Measurements from ENCODE around the gene PLB1.
A peak's percentile ranks its signal among the peaks of the same experiment; 100 is the strongest.

PLB1 gene

DNA sequence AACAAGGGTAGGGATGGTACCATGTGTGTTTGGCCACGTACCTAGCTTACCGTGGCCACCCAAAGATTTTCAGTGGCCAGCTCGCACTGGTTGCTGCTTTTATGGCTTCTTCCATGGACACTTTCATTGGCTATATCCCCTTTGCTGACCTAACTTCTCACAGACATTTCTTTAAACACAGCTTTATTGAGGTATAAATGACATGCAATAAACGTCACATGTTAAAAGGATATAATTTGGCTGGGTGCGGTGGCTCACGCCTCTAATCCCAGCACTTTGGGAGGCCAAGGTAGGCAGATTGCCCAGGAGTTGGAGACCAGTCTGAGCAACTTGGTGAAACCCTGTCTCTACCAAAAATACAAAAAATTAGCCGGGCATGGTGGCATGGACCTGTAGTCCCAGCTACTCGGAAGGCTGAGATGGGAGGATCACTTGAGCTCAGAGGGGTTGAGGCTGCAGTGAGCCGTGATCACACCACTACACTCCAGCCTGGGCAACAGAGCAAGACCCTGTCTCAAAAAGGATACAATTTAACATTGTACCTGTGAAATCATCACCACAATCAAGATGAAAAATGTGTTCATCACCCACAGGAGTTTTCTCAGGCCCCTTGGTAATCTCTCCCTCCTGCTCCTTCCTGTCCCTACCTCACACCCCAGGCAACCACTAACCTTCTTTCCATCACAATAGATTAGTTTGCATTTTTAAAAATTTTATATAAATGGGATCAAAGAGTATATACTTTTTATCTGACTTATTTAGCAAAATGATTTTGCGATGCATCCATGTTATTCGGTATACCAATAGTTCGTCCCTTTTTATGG, 127.9 kb downstream of the PLB1 start:
- no peak for DNase-seq (ENCODE audit: extremely low read depth in 1 of 2, low read depth in 1 of 2)

DNA sequence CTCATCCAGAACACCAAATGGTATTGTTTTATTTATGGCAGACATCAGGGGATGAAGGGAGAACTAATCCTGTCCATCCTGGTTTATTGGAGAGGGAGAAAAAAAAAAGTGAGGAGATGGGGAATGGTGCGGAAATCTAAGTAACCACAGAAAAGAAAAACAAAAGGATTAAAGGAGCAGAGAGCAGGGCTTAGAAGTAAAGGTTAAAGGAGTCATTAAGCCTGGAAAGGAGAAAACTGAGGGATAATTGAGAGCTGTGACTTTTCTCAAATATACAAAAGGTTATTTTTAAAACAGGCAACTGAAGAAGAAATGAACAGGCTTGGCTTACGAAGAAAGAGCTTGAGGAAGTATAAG, 128.6 kb downstream of the PLB1 start:
- no peak for DNase-seq (ENCODE audit: extremely low read depth in 1 of 2, low read depth in 1 of 2)

DNA sequence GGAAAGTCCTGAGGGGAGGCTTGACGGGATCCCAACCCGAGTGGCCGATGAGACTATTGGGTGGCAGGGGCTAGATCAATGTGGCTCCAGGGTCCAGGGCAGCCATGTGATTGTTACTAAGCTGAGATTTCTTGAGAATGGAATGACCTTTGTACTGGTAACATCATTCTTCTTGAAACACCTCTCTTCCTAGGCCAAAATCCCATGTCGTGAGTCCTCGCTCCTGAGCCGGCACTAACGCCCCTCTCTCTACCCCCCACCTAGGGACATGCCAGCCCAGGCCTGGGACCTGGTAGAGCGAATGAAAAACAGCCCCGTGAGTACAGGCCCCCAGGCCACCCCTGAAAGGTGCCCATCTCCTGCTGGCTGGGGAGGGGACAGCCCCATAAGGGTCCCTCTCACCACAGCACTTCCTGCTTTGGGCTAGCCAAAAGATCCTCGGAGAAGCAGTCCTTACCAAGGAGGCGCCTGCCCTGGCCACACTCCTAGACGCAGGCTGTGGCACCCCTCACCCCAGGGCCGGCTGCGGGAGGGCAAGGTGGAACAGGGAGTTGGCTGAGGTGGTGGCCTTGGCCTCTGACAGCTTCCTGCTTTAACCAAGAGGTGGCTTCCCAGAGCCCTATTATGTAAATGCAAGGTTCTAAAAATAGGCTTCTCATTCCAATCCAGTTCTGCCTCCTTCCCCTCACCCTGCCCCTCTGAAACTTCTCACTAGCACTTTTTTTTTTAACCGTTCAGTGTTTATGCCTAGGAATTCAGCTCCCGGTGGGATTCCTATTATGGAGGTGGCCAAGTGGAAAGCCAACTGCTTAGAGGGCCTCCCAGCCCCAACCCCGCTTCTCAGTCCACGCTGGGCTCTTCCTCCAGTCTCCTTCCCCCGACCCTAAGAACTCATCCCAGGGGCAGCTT, 129.2 kb downstream of the PLB1 start:
- DNase-seq (ENCODE audit: extremely low read depth in 1 of 2, low read depth in 1 of 2), result peak; percentile 55 to 62

DNA sequence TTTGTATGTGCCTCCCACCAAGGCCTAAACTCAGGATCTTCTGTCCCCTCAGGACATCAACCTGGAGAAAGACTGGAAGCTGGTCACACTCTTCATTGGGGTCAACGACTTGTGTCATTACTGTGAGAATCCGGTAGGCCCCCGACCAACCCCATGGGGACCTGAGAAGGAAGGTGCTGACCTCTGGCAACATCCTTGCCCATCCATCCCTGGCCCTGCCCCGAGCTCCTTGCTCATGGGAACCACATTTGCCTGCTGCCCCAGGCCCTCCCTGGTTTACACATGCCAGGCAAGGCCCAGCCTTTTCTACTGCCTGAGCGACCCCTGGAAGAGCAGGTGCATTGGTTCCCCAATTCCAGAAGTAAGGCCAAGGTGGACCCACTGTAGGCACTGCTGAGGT, 130.5 kb downstream of the PLB1 start:
- DNase-seq (ENCODE audit: extremely low read depth in 1 of 2, low read depth in 1 of 2), result no peak

DNA sequence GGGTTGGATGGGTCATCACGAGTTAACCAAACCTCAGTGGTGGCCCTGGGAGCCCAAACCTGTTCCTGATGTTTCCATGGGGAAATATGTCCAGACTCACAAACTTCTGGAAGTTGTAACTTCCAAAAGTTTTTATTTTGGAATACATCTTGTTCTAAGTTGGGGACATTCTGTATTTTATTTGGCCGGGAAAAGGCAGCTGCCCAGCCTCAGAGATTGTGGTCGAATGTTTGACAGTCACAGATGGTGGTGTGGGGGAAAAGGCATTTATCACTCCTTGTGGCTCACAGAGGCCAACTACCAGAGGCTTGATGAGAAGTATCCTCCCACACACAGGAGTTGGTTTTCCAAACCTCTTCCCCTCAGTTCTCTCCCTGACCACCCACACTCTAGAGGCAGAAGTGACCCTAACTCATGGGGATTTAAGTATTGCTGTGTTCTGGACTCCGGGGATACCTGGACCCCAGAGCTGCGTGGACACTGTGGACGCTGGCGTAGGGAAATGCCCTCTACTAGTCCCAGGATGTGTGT, 131.1 kb downstream of the PLB1 start:
- DNase-seq (ENCODE audit: extremely low read depth in 1 of 2, low read depth in 1 of 2), result no peak

DNA sequence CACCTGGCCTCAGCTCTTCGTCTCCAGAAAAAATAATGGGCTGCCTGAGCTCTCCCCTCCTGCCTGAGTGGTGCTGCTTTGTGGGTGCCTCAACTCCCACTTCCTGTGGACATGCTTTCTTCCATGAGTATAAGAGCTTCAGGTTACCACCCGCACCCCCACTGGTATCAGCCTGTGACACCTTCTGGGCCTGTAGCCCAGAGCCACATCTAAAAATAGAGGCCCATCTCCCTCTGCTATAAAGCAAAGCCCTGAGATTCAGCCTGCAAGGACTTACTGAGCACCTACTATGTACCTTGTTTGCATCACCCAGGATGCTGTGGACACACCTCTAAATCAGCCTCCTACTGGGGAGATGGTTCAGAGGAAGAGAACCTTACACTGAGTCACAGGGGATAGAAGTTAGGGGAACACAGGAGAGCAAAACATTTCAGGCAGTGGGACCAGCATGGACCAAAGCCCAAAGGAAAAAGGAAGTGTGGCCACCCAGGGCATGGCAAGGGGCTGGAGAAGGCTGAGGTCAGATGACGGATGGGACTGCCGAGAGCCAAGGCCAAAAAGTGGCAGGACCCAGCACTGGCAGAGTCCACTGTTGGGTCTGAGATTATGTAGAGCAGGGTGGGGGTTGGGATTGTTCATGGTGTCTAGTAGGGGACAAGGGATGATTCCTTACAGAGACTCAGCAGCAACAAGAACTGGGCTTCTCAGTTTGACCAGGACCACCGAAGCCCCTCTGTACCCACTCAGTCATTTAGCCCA, 132.0 kb downstream of the PLB1 start:
- DNase-seq (ENCODE audit: extremely low read depth in 1 of 2, low read depth in 1 of 2), result no peak

DNA sequence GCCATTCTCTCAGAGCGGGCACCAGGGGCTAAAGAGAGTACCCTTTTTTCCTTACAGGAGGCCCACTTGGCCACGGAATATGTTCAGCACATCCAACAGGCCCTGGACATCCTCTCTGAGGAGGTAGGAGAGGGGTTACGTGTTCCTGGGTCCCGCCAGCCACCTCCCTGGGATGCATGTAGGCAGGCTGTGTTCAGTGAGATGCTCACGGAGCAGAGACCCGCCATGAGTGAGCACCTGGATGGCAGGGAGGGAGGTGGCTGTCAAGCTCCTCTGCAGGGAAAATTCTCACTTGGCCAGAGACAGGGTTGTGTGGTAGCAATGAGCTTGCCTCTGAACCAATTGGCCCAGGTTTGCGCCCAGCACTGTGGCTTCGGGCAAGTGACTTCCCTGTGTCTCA, 132.6 kb downstream of the PLB1 start:
- DNase-seq (ENCODE audit: extremely low read depth in 1 of 2, low read depth in 1 of 2), result no peak

DNA sequence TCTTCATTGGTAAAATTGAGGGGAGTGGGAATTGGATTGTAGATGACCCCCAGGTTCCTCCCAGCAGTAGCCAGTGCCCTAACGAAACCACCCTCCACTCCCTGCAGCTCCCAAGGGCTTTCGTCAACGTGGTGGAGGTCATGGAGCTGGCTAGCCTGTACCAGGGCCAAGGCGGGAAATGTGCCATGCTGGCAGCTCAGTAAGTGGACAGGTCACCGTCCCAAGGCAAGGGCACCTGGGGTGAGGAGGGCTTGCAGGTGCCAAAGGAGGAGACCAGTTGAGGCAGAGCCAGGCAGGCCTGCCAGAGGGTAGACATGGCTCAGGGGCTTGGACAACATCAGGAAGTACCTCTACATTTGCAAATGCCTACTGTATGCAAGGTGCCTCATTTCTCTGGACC, 133.1 kb downstream of the PLB1 start:
- no peak for DNase-seq (ENCODE audit: extremely low read depth in 1 of 2, low read depth in 1 of 2)

DNA sequence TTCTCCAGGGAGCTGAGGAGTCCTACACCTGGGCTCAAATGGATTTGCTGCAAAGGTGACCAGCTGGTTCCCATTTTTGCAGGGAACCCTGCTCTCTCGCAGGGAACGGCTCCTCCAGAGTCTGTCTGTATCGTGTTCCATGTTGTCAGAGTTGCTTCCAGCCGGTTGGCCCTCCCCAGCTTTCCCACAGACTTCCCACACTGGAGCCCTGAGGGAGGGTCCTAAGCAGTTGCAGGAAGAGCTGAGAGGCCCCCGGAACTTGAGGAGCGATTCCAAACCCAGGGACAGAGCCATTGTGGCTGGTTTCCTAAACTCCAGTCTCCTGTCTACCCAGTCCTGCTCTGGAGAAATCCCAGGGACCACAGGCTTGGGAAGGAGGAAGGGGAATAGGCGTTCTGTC, 134.1 kb downstream of the PLB1 start:
- no peak for DNase-seq (ENCODE audit: extremely low read depth in 1 of 2, low read depth in 1 of 2)

DNA sequence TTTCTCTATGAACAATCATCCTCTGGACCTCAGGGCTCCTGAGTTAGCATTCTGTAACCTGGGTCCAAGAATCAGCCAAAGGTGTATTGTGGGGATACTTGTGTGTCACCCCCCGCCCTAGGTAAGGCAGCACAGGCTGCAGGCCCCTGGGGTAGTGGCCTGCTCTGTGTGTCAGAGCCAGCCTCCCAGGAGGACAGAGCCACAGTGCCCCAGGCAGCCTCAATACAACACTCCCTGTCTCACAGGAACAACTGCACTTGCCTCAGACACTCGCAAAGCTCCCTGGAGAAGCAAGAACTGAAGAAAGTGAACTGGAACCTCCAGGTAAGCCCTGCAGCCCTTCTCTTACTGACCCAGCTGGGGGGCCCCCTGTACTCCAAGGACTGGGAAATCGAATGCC, 134.5 kb downstream of the PLB1 start:
- DNase-seq (ENCODE audit: extremely low read depth in 1 of 2, low read depth in 1 of 2), result no peak

DNA sequence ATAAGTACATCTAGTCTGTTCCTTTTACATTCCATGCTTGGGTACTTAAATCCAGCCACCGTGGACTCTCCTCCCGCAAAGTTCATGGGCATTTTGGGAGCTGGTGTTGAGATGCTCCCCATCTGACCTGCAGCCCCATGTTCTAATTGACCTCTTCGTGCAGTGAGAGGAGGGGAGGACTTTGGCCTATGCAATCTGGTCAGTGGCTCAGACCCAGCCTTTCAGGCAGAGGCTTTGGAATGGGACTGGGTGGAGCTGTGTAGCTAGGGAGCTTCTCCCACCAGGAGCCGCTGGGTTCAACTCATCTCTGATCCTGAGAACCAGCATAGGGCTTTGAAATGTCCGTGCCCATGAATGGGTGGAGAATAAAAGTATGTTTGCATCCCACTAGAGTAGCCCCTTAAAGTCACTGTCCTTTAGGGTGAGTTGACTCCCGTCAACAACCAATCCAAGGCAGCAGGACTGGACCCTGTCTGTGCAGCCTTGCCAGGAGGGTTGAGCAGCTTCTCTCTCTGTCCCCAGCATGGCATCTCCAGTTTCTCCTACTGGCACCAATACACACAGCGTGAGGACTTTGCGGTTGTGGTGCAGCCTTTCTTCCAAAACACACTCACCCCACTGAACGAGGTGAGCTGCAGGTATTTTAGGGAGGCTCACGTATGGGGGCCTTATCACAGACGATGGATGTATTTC, 135.8 kb downstream of the PLB1 start:
- DNase-seq (ENCODE audit: extremely low read depth in 1 of 2, low read depth in 1 of 2), result no peak

DNA sequence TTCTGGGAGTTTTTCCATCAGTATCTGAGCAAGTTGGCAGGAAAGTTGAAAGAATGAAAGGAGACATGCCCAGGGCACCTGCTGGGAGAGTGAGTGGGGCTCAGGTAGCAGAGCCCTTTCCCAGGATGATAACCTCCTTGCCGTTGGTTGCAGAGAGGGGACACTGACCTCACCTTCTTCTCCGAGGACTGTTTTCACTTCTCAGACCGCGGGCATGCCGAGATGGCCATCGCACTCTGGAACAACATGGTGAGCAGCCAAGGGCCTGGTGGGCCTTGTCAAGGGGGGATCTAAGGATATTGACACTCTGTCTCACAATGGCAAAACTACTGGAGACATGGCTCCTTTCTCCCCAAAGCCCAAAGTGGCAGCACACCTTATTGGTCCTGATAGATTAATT, 136.9 kb downstream of the PLB1 start:
- DNase-seq (ENCODE audit: extremely low read depth in 1 of 2, low read depth in 1 of 2), result no peak

DNA sequence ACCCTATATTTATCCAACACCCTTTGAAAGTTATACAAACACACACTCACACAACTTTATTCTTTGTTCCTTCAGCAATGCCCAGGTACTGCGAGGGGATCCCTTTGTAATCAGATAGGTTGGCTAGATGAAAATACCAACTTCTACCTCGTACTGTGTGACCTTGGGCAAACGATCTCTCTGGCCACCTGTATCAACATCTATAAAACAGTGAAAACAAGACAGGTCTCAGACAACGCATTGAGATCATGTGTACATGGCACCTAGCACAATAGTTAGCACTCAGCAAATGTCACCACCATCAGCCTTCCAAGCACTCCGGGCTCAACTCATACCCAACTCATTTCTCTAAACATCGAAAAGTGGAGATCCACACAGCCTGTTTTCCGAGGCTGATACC, 137.3 kb downstream of the PLB1 start:
- no peak for DNase-seq (ENCODE audit: extremely low read depth in 1 of 2, low read depth in 1 of 2)

DNA sequence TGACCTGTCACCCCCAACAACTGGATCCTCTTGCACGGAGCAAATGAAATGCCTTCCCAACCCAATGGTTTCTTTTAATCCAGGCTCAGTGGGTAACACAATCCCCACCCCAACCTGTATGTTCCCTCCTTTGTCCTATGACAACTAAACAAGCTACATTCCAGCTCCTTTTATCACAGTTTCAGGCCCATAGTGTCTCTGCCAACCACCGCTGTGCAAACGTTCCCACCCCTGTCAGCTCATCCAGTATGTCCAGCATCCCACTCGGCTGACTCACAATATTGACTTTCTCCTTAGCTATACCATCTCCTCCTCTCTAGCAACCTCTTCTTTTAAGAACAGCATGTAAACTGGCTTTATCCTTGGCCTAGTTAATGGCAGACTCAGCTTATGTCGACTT, 137.9 kb downstream of the PLB1 start:
- DNase-seq (ENCODE audit: extremely low read depth in 1 of 2, low read depth in 1 of 2), result no peak

DNA sequence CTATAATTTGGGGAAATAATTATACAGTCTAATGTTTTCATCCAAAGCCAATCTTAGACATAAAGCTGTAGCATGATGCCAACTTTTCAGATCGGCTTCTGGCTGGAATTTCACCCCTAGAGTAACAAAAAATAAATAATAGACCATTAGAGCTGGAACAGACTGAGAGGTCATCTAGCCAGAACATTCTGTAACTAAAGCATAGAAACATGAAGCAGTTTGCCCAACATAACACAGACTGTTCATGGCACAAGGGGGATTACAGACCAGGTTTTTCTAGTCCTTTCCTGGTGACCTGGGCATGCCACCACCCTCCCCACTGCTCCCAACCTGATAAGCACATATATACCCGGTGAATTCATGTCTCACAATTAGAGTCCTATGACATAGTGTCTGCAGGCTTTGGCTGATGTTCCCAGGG, 139.3 kb downstream of the PLB1 start:
- no peak for DNase-seq (ENCODE audit: extremely low read depth in 1 of 2, low read depth in 1 of 2)

DNA sequence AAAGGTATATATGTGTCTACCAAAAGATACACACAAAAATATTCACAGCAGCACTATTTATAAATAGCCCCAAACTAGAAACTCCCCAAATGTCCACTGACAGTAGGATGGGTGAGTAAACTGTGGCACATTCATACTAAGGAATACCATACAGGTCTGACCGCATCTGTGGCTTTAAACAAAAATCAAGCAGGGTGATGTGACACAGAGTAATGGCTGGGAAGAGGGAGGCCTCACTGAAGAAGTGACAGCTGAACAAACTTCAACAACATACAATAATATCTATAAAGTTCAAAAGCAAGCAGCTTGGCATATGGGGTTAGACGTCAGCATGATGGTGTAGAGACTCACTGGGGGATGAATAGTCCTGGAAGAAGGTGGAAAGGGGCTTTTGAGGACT, 140.6 kb downstream of the PLB1 start:
- no peak for DNase-seq (ENCODE audit: extremely low read depth in 1 of 2, low read depth in 1 of 2)

DNA sequence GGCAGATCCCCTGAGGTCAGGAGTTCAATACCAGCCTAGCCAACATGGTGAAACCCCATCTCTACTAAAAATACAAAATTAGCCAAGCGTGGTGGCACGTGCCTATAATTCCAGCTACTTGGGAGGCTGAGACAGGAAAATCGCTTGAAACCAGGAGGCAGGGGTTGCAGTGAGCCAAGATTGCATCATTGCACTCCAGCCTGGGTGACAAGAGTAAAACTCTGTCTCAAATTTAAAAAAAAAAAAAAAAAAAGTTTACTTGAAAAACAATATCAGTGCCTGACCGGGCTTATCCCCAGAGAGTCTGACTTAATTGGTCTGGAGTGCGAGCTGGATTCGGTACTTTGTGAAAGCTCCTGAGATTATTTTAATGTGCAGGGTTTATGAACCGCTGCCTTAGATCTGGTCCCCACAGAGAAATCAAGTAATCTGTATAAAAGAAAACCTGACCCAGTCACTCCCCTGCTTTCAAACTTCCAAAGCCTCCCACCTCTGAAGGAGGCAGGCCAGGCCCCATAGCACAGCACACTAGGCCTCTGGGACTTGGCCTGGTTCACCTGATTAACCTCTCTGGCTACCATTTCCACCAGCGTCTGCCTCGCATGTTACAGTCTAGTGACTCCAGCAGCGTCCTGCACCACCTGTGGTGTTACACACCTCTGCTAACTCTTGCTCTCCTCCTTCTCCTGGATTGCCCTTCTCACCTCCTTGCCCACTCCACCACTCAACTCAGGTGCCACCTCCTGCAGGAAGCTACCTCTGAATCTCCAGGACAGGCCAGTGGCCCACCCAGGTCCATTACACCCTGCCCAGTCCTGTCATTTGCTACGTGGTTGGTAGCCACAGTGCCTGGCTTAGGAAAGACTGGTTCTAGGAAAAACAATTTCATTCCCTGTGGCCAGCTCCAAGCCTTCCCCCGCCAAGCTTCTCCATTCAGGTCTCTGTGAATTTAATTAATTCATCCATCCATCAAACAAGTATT, 141.5 kb downstream of the PLB1 start:
- DNase-seq (ENCODE audit: extremely low read depth in 1 of 2, low read depth in 1 of 2), result no peak

DNA sequence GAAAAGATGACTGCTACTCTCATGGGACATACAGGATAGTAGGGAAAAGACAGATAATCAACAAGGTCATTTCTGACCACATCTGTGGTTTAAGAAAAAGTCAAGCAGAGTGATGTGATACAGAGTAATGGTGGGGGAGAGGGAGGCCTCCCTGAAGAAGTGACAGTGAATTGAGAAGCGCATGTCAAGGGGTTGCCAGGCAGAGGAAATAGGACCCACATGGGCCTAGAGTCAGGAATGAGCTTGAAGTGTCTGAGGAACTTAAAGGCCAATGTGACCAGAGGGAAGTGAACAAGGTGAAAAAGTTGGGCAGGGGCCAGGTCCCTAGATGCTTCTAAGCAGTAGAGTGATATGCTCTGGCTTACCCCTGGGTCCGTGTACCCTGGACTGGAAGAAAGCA, 142.2 kb downstream of the PLB1 start:
- DNase-seq (ENCODE audit: extremely low read depth in 1 of 2, low read depth in 1 of 2), result no peak

DNA sequence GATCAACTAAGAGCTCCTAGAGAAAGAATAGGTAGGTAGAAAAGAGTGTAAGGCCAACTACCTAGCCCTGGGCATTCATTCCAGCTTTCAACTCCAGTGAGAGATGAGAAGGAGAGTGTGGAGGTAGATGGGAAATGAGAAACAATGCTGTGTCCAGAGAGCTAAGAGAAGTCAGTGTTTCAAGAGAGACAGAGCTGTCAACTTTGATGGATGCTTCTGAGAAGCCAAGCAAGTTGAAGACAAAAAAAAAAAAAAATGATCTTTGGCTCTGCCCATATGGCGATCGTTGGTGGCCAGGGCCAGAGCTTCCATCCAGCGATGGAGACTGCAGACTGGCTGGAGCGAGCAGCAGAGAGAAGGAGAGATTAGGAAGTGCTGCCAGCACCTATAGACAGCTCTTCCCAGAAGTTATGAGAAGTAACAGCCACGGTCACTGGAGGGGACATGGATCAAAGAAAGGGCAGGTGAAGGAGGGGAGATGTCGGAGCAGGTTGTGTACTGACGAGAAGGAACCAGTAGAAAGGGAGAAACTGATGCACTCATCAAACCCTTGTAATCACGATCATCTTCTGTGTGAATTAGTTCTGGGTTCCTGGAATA, 143.3 kb downstream of the PLB1 start:
- DNase-seq (ENCODE audit: extremely low read depth in 1 of 2, low read depth in 1 of 2), result no peak

All from stimulated activated CD8-positive, alpha-beta memory T cell treated with anti-CD3 and anti-CD28 coated beads, Interleukin-7, amount 100 ng/mL, for 48 hours (primary cell).